Tibial artery (tissue), 4 donors: ENCODE data around the gene PUM1.

ENCODE experiments used
- DNase-seq, 2 donors: peaks; one replicate each; pipeline ENCODE4 v3.0.0-alpha.2; 2019
- H3K27ac ChIP-seq, 2 donors: fragments of 200-600 bp; sonication (generic) in 1 of 2; 1 replicate in 1 of 2; 2 replicates in 1 of 2; pipeline ENCODE4 v1.5.1; 2018 to 2019; ENCODE audit warnings: mild to moderate bottlenecking in 1 of 2
- H3K27me3 ChIP-seq, 2 donors: fragments of 200-600 bp; sonication (generic) in 1 of 2; one replicate each; pipeline versions ENCODE4 v1.5.1 to v1.6.0; 2016 to 2019
- H3K36me3 ChIP-seq, 3 donors: fragments of 200-600 bp; sonication (generic) in 2 of 3; one replicate each; pipeline ENCODE4 v1.5.1; 2016 to 2019; ENCODE audit warnings: mild to moderate bottlenecking in 2 of 3
- H3K4me1 ChIP-seq, 4 donors: fragments of 200-600 bp; sonication (generic) in 2 of 4; 1 replicate in 3 of 4; 2 replicates in 1 of 4; pipeline ENCODE4 v1.5.1; 2016 to 2019
- H3K4me3 ChIP-seq, 2 donors: fragments of 200-600 bp; sonication (generic) in 1 of 2; 1 replicate in 1 of 2; 2 replicates in 1 of 2; pipeline ENCODE4 v1.5.1; 2018 to 2019; ENCODE audit warnings: mild to moderate bottlenecking in 2 of 2
- H3K9me3 ChIP-seq, 3 donors: fragments of 200-600 bp; sonication (generic) in 1 of 3; one replicate each; pipeline ENCODE4 v1.5.1; 2016 to 2019
- intact Hi-C: fragments of 100-400 bp; cut with DNase I; formaldehyde crosslinking; loops from one replicate; pipeline ENCODE4 v1.15.0; 2023; ENCODE audit warnings: low total_unique reads
- TF ChIP-seq, protein P1 (sequence below), 2 experiments: fragments of 200-600 bp in 1 of 2; fragments of 450-650 bp in 1 of 2; IDR thresholded peaks; one replicate each; pipeline ENCODE4 v1.5.1; 2017 to 2019; ENCODE audit warnings: antibody characterized with exemption in 2 of 2, mild to moderate bottlenecking in 1 of 2, moderate library complexity in 1 of 2

The PUM1 gene

DNA sequence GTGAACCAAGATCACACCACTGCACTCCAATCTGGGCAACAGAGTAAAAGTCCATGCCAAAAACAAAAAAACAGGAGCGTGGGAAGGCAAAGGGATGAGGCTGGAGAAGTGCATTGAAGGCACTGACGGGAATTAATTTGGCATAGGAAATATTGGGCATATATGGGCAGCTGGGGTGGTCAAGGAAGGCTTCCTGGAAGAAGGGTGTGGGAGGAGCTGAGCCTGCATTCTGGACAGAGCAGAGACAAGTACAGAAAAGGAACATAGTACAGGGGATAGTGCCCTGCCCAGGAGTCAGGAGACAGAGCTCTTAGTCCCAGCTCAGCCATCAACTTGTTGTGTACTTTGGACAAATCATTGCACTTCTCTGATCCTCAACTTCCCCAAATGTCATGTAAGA lies 168.6 kb downstream of the PUM1 start:
- intact Hi-C loops = no loop called here
- DNase-seq = no peak
- no peaks in the 10 kb centered on the region for H3K9me3 ChIP-seq
- TF ChIP-seq, protein P1, sequence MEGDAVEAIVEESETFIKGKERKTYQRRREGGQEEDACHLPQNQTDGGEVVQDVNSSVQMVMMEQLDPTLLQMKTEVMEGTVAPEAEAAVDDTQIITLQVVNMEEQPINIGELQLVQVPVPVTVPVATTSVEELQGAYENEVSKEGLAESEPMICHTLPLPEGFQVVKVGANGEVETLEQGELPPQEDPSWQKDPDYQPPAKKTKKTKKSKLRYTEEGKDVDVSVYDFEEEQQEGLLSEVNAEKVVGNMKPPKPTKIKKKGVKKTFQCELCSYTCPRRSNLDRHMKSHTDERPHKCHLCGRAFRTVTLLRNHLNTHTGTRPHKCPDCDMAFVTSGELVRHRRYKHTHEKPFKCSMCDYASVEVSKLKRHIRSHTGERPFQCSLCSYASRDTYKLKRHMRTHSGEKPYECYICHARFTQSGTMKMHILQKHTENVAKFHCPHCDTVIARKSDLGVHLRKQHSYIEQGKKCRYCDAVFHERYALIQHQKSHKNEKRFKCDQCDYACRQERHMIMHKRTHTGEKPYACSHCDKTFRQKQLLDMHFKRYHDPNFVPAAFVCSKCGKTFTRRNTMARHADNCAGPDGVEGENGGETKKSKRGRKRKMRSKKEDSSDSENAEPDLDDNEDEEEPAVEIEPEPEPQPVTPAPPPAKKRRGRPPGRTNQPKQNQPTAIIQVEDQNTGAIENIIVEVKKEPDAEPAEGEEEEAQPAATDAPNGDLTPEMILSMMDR (IDR thresholded peaks at IDR 0.05) = no peak
- H3K4me3 ChIP-seq = no peak overlapping the region
- peaks cover 0 to 67% (median 28%) of the 10 kb centered on the region in 4 donors for H3K4me1 ChIP-seq
- no peak overlapping the region for H3K27ac ChIP-seq
- H3K27me3 ChIP-seq = no peaks in the 10 kb centered on the region
- no peaks in the 10 kb centered on the region for H3K36me3 ChIP-seq

DNA sequence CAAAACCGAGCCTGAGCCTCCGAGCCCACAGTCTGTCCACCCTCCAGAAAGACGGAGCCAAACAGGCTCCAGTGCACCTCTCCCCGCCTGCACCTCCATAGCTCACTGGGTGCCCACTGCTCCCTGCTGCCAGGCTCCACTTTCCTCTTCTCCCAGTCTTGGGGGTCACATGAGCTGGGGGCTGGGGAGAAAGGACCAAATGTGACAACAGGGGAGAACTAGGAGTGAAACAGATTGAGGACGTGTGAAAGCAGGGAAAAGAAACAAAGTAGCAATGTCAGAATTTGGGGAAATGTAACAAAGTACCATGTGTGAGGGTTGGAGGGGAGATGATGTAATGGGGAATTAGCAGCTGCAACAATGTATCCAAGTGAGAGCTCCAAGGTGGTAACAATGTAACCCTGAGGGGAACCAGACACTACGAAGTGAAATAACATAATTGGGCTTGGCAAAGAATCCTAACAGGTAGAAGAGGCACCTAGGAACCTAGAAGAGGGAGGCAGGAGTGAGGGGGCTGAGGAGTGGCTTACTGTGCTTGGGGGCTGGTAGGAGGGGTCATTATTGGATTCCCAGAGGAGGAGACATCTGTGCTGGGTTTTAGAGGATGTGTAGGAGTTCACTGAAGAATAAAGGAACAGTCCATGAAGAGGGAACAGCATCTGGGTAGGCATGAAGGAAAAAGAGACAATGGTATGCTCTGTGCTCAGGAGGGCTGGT lies 169.4 kb downstream of the PUM1 start:
- Histone ChIP-seq H3K27ac (peak overlapping the region in 1 of 2 donors; percentile 45), H3K4me3 (no peak overlapping the region), H3K9me3 (no peaks in the 10 kb centered on the region), H3K4me1 (peaks cover 0 to 62% (median 22%) of the 10 kb centered on the region in 4 donors), H3K27me3 (no peaks in the 10 kb centered on the region), H3K36me3 (no peaks in the 10 kb centered on the region)
- intact Hi-C loops = no loop called here
- TF ChIP-seq, protein P1 (IDR thresholded peaks at IDR 0.05) = no peak
- no peak for DNase-seq

DNA sequence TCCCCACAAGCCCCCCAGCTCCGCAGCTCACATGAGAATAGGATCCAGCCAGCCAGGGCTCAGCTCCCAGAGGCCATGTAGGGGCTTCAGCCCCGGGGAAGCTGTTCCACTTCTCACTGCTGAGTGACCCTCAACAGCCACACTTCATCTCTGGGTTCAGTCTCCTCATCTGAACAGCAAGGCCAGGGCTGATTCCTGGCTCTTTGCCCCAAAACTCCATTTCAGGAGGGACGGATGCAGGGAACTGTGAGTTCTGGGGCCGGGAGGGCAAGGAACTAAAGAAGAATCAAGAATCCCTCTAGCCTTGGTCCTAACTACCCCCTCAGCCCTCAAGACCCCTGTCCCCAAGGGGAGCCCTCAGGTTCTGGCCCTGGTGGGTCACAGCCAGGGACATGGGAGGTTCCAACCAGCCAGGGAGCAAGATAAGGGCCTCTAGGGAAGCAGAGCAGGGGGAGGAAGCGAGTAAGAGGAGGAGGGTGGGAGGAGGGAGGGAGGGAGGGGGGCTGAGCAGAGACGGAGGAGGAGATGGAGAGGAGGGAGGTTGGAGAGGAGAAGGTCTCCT lies 170.1 kb downstream of the PUM1 start:
- H3K9me3 ChIP-seq = no peaks in the 10 kb centered on the region
- TF ChIP-seq, protein P1 (IDR thresholded peaks at IDR 0.05) = no peak
- no peak overlapping the region for H3K4me3 ChIP-seq
- peaks cover 0 to 62% (median 24%) of the 10 kb centered on the region in 4 donors for H3K4me1 ChIP-seq
- no peak for DNase-seq
- intact Hi-C loops = no loop called here
- peak overlapping the region; percentile 11 to 45 for H3K27ac ChIP-seq
- H3K27me3 ChIP-seq = no peaks in the 10 kb centered on the region
- H3K36me3 ChIP-seq = no peaks in the 10 kb centered on the region

DNA sequence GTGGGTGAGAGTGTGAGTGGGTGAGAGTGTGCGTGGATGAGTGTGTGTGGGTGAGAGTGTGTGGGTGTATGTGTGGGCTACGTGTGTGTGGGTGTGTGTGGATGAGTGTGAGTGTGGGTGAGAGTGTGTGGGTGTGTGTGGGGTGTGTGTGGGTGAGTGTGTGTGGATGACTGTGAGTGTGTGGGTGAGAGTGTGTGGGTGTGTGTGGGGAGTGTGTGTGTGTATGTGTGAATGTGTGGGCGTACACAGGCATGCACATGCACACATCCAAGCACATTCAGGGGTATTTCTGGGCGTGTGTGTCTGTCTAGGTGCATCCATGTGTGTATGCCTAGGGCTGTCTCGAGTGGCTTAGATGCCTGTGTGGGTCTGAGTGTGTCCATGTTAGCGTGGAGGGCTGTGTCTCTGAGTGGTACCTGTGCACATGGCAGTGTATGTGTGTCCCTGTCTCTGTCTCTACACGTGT lies 171.0 kb downstream of the PUM1 start:
- Histone ChIP-seq H3K4me3 (no peak overlapping the region), H3K27ac (no peak overlapping the region), H3K4me1 (peaks cover 0 to 58% (median 26%) of the 10 kb centered on the region in 4 donors), H3K9me3 (no peaks in the 10 kb centered on the region), H3K36me3 (no peaks in the 10 kb centered on the region), H3K27me3 (no peaks in the 10 kb centered on the region)
- TF ChIP-seq, protein P1 (IDR thresholded peaks at IDR 0.05) = no peak
- no peak for DNase-seq
- intact Hi-C loops = no loop called here

DNA sequence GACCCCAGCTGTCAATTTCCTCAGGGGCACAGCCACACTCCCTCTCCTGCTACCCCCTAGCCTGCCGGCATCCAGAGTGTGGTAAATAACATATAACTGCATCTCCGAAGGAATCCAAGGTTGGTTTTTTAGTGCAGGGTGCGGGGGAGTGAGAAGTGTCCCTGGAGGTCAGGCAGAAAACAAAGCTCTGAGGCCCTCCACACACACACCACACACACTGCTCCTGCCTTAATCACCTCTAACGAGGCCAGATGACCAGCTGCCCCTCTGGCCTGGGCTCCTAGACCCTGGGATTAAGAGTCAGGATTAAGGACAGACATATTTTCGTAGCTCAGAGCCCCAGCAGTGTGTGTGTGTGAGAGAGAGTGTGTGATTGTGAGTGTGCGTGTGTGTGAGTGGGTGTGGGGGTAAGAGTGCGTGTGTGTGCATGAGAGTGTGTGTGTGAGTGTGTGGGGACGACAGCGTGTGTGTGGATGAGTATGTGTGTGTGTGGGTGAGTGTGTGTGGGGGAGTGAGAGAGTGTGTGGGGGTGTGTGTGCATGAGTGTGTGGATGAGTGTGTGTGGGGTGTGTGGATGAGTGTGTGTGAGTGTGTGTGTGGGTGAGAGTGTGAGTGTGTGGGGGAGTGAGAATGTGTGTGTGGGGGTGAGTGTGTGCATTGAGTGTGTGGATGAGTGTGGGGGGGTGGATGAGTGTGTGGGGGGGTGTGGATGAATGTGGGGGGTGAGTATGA lies 171.6 kb downstream of the PUM1 start:
- TF ChIP-seq, protein P1 (IDR thresholded peaks at IDR 0.05) = no peak
- DNase-seq = no peak
- no peaks in the 10 kb centered on the region for H3K36me3 ChIP-seq
- no peak overlapping the region for H3K27ac ChIP-seq
- no peak overlapping the region for H3K4me3 ChIP-seq
- no peaks in the 10 kb centered on the region for H3K27me3 ChIP-seq
- H3K9me3 ChIP-seq = no peaks in the 10 kb centered on the region
- intact Hi-C loops = no loop called here
- H3K4me1 ChIP-seq = peaks cover 0 to 61% (median 31%) of the 10 kb centered on the region in 4 donors
